NT2/D1 (cell line): ENCODE data around the gene FOXC2.

ENCODE experiments used
- DNase-seq: peaks from one replicate; pipeline ENCODE4 v3.0.0-alpha.2; 2011; ENCODE audit warnings: low read depth, low spot score
- H3K27me3 ChIP-seq: 2 replicates; pipeline ENCODE4 v1.6.0; 2011; ENCODE audit warnings: mild to moderate bottlenecking; ENCODE audit not compliant: insufficient read length, insufficient read depth
- H3K36me3 ChIP-seq: 2 replicates; pipeline ENCODE4 v1.6.1; 2011; ENCODE audit warnings: mild to moderate bottlenecking, low read length, mixed read lengths; ENCODE audit not compliant: insufficient read depth, insufficient read length
- H3K4me1 ChIP-seq: 2 replicates; pipeline ENCODE4 v1.5.1; 2011; ENCODE audit not compliant: insufficient read depth, insufficient read length
- H3K4me3 ChIP-seq: 2 replicates; pipeline ENCODE4 v1.5.1; 2011; ENCODE audit warnings: low read depth; ENCODE audit not compliant: insufficient read length
- H3K9ac ChIP-seq: 2 replicates; pipeline ENCODE4 v1.6.0; 2011; ENCODE audit warnings: low read depth; ENCODE audit not compliant: insufficient read length
- H3K9me3 ChIP-seq: 2 replicates; pipeline ENCODE4 v1.5.1; 2011; ENCODE audit warnings: mild to moderate bottlenecking, low read length; ENCODE audit not compliant: insufficient read depth
- SUZ12 ChIP-seq: IDR thresholded peaks from 2 replicates; pipeline ENCODE4 v1.6.1; 2011; ENCODE audit not compliant: insufficient read length, insufficient read depth; ENCODE audit errors: extremely low read depth
- YY1 ChIP-seq: IDR thresholded peaks from 2 replicates; pipeline ENCODE4 v1.6.1; 2011; ENCODE audit not compliant: insufficient read length, insufficient read depth
- ZNF274 ChIP-seq: IDR thresholded peaks from 2 replicates; pipeline ENCODE4 v1.6.1; 2011; ENCODE audit warnings: mild to moderate bottlenecking, low read depth, low read length

The FOXC2 gene

DNA sequence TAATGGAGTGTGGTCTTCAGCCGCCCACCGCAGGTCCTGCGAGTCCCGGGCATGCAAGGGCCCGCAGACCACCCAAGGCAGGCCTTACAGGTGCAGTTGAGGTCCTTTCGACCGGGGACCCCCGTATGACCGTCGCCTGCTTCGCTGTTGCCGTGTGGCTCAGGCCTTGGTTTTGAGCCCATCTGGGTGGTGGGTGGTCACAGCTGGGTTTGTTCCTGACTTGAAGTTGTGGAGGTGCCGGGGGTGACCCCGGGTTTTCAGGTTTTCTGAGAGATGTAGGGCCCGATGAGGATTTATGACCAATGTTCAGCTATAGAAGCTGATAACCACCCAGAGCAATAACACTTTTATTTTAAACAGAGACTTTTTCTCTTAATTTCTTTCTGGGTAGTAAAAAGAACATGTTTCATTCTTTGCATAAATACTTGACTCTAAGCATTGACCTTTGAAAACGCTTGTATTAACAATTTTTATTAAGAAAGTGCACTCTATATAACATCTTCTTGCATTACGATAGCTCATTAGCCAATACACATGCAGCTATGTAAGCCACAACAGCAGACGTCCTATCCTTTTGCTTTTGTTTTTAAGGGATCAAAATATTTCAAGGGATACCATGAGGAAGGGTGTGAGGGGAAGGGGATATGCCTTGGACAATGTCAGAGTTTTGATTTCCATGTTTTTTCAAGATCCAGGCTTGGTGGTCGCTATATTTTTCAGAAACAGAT is 13.6 kb downstream of the FOXC2 start:
- H3K9me3 ChIP-seq: no peaks in the 10 kb centered on the region
- H3K4me1 ChIP-seq: peaks cover 13% of the 10 kb centered on the region
- no peak overlapping the region for H3K4me3 ChIP-seq
- no peak for DNase-seq
- peak overlapping the region; percentile 79 for H3K9ac ChIP-seq
- TF ChIP-seq ZNF274: no peak
- no peak for TF ChIP-seq YY1
- TF ChIP-seq SUZ12: no peak
- peaks cover 82% of the 10 kb centered on the region for H3K27me3 ChIP-seq
- H3K36me3 ChIP-seq: no peaks in the 10 kb centered on the region

DNA sequence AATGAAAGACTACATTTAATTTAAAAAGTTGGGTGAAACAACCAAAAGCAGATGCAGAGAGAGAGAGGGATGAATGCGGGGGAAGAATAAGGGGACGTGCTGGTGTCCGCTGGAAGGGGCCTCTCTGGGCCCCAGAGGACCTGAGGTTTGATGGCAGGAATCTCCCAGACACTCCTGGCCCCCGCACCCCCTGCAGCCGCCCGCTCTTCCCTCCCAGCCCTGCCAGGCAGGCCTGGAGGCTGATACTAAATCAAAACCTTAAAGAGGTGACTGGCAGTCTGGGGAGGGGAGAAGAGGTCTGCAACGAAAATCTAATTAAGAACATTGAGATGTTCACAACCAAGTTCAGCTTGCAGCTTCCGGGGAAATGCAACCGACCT is 14.2 kb downstream of the FOXC2 start:
- Histone ChIP-seq H3K4me3 (no peak overlapping the region), H3K36me3 (no peaks in the 10 kb centered on the region), H3K27me3 (peaks cover 80% of the 10 kb centered on the region)

DNA sequence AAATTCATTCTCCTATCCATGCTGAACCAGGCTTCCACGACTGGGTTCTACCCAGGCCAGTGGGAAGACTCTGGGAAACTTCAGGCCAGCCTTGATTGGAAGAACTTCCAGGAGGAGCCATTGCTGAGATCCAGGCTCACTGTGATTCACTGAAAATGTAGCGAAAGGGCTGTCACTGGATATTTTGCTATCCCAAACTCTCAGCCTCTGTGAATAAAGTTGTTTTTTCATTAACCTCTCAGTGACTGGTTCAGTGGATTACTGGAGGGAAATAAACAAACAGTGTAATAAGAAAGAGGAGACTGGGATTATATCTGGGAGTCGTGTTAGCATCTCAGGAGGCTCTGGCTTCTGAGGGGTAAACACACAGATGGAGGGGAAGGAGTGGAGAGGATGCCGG is 14.8 kb downstream of the FOXC2 start:
- no peak for DNase-seq
- peaks cover 9% of the 10 kb centered on the region for H3K4me1 ChIP-seq
- no peak overlapping the region for H3K9ac ChIP-seq
- H3K36me3 ChIP-seq: no peaks in the 10 kb centered on the region
- no peak overlapping the region for H3K4me3 ChIP-seq
- TF ChIP-seq SUZ12: no peak
- TF ChIP-seq YY1: no peak
- TF ChIP-seq ZNF274: no peak
- peaks cover 76% of the 10 kb centered on the region for H3K27me3 ChIP-seq
- no peaks in the 10 kb centered on the region for H3K9me3 ChIP-seq

More for the DNA sequence above, 14.2 kb downstream of the FOXC2 start:
- H3K9me3 ChIP-seq: no peaks in the 10 kb centered on the region
- no peak for TF ChIP-seq YY1
- TF ChIP-seq ZNF274: no peak
- TF ChIP-seq SUZ12: no peak
- no peak overlapping the region for H3K9ac ChIP-seq
- DNase-seq: no peak
- peaks cover 9% of the 10 kb centered on the region for H3K4me1 ChIP-seq

DNA sequence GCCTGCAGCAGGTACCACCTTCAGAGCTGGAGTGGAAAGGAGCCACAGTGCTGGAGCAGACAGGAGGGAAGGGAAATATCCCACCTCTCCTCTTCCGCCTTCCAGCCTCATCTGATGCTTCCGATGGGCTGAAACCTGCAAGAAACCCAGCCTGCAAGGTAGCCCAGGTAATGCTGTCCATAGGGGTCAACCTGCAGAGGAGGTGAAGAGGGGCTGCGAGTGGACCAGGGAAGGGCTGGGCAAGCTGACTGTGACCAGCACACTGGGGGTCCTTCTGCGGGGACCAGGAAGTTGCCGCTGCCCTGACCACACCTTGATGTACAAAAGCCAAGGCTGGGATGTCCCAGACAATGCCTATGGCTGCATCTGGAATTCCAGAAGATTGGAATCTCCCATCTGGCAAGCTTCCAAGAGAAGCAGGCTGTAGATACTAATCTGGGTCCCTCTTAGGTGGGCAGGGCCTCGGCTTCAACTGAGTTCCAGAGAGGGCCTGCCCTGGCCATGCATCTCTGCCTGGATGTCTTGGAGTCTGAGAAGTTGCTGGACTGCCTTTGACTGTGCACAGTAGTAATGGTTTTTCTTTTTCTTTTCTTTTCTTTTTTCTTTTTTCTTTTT is 17.5 kb downstream of the FOXC2 start:
- H3K9me3 ChIP-seq: no peaks in the 10 kb centered on the region
- H3K4me3 ChIP-seq: no peak overlapping the region
- TF ChIP-seq YY1 (no peak), ZNF274 (no peak), SUZ12 (no peak)
- no peak for DNase-seq
- peaks cover 49% of the 10 kb centered on the region for H3K27me3 ChIP-seq
- H3K9ac ChIP-seq: no peak overlapping the region
- H3K36me3 ChIP-seq: no peaks in the 10 kb centered on the region
- H3K4me1 ChIP-seq: peaks cover 3% of the 10 kb centered on the region

DNA sequence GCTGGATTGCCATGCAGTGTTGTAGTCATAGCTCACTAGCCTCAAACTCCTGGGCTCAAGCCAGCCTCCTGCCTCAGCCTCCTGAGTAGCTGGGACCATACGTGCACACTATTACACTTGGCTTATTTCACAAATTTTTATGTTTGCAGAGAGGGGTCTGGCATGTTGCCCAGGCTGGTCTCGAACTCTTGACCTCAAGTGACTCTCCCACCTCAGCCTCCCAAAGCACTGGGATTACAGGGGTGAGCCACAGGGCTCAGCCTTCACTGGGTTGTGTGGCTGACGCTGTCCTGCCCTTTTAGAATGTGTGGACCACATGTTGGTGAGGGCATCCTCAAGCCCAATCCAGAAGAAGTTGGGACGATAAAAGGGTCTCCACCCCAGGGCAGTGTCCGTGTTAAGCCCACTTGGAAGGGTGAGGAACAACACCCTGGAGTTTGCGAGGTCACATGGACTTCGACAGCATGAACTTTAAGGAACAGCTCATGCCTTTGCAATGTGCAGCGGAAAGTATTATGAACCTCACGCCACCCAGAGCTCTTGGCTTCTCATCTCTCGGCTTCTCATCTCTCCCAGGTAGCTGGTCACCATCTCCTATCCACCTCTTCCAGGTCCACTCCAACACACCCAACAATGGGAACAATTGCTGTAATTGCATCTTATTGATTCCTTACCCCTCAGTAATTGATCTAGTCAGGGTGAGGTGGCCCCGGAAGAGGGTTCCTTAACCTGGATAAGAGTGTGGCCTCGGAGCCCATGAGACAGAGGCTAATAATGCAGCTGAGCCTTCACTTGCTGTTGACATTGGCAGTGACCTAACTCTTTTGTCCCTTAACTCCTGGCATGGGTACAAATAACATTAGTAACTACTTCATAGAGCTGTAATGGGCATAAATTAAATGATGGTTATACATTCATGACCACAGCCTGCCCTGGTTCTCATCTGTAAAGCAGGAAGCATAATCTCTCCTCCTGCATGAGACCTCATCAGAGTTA is 18.4 kb downstream of the FOXC2 start:
- no peaks in the 10 kb centered on the region for H3K4me1 ChIP-seq
- DNase-seq: no peak
- peaks cover 44% of the 10 kb centered on the region for H3K27me3 ChIP-seq
- no peak overlapping the region for H3K9ac ChIP-seq
- H3K4me3 ChIP-seq: no peak overlapping the region
- TF ChIP-seq ZNF274: no peak
- no peak for TF ChIP-seq YY1
- TF ChIP-seq SUZ12: no peak
- H3K36me3 ChIP-seq: no peaks in the 10 kb centered on the region
- no peaks in the 10 kb centered on the region for H3K9me3 ChIP-seq

DNA sequence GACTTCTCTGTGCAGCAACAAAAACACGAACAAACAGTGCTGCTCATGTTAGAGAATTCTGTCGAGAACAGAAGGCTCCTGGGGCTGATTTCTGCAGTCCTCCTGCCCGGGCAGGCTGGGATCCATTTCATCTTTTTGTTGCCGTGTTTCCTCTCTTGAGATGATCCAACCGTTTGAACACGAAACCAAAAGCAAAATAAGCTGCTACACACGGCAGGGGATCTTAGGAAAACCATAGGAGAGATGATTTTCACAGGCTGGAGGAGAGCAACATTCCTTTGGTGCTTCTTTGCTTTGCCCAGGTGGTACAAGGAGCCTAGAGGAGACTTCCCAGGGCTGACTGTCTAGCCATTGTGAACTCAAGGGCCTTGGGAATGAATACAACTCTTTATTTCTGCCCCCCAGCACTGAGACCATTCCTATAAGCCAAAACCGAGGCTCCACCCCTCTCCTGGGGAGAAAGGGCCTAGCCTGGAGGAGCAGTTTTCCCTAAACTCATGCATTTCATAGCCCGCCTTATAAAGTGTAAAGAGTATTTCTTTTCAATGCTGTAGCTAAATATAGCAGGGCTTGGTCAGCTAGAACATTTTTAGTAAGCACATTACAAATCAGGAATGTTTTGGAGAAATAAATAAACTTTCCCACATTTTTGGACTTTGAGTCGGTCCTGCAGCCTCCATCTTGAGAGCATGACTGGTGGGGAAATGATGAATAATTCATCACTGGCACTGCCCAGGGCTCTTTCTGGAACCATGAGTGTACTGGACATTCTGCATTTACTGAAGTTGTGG is 19.4 kb downstream of the FOXC2 start:
- Histone ChIP-seq H3K9ac (no peak overlapping the region), H3K27me3 (peaks cover 34% of the 10 kb centered on the region), H3K9me3 (no peaks in the 10 kb centered on the region), H3K36me3 (no peaks in the 10 kb centered on the region), H3K4me3 (no peak overlapping the region), H3K4me1 (no peaks in the 10 kb centered on the region)
- TF ChIP-seq YY1 (no peak), SUZ12 (no peak), ZNF274 (no peak)
- no peak for DNase-seq
